Transverse colon (tissue), 3 donors: Measurements from ENCODE around the gene SUSD2.

Experiments used
- POLR2A ChIP-seq: fragments of 450-650 bp; IDR thresholded peaks from one replicate; pipeline ENCODE4 v1.6.1; 2016; ENCODE audit warnings: antibody characterized with exemption, mild to moderate bottlenecking, moderate library complexity
- TF ChIP-seq, protein P1 (sequence below), 5 experiments: fragments of 200-600 bp in 3 of 5; fragments of 450-650 bp in 2 of 5; sonication (generic) in 3 of 5; IDR thresholded peaks; 1 replicate in 2 of 5; 2 replicates in 3 of 5; pipeline ENCODE4 v1.5.1; 2016 to 2017; ENCODE audit warnings: antibody characterized with exemption in 5 of 5, inconsistent platforms in 3 of 5, mild to moderate bottlenecking in 2 of 5, moderate library complexity in 1 of 5

DNA sequence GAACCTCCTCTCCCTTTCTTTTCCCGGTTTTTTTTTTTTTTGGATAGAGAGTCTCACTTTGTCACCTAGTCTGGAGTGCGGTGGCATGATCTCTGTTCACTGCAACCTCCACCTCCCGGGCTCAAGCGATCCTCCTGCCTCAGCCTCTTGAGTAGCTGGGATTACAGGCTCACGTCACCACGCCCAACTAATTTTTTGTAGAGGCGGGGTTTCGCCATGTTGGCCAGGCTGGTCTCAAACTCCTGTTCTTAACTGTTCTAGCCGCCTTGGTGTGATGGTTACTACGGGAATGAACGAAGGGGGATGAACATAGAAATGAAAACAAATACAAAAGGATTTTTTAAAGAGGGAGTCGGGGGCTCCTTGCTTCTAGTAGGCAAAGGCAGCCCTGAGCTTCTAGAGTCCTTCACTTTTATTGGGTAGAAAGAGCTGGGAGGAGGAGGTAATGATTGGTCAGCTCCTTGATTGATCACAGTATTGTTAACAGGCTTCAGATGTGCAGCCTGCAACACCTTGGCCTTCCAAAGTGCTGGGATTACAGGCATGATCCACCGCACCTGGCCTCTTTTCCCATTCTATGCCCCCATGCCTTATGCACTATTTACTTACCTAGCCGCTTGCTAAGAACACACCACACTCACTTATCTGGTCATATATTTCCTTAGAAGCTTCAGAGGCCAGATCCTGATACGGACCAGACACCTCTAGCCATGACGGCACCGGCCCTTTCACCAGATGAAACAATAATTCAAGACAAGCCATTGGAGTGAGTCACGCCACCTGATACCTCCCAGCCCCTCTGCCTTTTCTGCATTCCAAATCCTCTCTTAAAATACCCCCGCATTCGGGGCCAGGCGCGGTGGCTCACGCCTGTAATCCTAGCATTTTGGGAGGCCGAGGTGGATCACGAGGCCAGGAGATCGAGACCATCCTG, 20.7 kb downstream of the SUSD2 start:
- TF ChIP-seq, protein P1, sequence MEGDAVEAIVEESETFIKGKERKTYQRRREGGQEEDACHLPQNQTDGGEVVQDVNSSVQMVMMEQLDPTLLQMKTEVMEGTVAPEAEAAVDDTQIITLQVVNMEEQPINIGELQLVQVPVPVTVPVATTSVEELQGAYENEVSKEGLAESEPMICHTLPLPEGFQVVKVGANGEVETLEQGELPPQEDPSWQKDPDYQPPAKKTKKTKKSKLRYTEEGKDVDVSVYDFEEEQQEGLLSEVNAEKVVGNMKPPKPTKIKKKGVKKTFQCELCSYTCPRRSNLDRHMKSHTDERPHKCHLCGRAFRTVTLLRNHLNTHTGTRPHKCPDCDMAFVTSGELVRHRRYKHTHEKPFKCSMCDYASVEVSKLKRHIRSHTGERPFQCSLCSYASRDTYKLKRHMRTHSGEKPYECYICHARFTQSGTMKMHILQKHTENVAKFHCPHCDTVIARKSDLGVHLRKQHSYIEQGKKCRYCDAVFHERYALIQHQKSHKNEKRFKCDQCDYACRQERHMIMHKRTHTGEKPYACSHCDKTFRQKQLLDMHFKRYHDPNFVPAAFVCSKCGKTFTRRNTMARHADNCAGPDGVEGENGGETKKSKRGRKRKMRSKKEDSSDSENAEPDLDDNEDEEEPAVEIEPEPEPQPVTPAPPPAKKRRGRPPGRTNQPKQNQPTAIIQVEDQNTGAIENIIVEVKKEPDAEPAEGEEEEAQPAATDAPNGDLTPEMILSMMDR (IDR thresholded peaks at IDR 0.05): no peak
- no peak for TF ChIP-seq POLR2A
